GM10266 (cell line): Measurements from ENCODE around the gene FMNL3.

Source experiments
- DNase-seq: peaks from one replicate; pipeline ENCODE4 v3.0.0; 2012; ENCODE audit errors: extremely low spot score
- TF ChIP-seq, protein P1 (sequence below): IDR thresholded peaks from 2 replicates; pipeline ENCODE4 v1.5.1; 2012; ENCODE audit warnings: mild to moderate bottlenecking, low read depth; ENCODE audit not compliant: control insufficient read depth, insufficient read depth; ENCODE audit errors: missing control alignments

Gene FMNL3

DNA sequence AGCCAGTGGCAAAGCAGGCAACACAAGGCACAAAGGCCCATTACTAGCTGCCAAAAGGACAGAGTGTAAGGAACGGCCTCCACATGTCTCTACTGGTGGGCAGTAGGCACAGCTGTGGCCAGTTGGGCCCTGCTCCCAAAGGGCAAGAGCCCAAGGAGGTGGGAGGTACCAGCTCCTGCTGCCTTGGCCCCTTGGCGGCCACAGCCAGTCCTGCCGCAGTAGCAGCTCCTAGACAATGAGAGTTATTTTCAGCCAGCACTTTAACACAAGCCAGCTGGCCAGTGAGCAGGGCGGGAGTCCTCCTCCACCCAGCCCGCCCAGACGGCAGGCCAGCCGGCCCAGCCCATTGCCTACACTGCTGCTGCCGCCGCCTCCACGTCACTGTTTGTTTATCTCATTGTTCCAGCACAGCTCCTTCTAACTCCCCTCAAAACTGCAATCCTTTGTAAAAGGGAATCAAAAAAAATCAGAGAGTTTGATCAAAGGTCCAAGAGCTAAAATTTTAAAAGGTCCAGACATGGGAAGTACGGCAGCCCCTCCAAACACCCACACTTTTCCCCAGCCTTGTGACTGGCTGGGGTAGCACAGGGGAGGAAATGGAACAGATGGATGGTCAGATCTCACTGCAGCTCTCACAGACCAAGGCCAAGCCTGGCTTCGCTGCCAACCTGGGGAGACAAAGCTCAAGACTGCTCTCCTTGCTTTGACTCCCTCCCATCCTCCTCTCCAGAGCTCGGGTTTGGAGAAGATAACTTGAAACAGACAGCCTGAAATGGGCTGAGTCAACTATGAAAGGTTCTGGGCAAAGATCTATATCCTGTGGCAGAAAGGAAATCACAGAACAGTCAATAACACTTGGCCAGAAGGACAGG, 33.5 kb downstream of the FMNL3 start:
- DNase-seq, result no peak
- TF ChIP-seq, protein P1, sequence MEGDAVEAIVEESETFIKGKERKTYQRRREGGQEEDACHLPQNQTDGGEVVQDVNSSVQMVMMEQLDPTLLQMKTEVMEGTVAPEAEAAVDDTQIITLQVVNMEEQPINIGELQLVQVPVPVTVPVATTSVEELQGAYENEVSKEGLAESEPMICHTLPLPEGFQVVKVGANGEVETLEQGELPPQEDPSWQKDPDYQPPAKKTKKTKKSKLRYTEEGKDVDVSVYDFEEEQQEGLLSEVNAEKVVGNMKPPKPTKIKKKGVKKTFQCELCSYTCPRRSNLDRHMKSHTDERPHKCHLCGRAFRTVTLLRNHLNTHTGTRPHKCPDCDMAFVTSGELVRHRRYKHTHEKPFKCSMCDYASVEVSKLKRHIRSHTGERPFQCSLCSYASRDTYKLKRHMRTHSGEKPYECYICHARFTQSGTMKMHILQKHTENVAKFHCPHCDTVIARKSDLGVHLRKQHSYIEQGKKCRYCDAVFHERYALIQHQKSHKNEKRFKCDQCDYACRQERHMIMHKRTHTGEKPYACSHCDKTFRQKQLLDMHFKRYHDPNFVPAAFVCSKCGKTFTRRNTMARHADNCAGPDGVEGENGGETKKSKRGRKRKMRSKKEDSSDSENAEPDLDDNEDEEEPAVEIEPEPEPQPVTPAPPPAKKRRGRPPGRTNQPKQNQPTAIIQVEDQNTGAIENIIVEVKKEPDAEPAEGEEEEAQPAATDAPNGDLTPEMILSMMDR, result no peak

DNA sequence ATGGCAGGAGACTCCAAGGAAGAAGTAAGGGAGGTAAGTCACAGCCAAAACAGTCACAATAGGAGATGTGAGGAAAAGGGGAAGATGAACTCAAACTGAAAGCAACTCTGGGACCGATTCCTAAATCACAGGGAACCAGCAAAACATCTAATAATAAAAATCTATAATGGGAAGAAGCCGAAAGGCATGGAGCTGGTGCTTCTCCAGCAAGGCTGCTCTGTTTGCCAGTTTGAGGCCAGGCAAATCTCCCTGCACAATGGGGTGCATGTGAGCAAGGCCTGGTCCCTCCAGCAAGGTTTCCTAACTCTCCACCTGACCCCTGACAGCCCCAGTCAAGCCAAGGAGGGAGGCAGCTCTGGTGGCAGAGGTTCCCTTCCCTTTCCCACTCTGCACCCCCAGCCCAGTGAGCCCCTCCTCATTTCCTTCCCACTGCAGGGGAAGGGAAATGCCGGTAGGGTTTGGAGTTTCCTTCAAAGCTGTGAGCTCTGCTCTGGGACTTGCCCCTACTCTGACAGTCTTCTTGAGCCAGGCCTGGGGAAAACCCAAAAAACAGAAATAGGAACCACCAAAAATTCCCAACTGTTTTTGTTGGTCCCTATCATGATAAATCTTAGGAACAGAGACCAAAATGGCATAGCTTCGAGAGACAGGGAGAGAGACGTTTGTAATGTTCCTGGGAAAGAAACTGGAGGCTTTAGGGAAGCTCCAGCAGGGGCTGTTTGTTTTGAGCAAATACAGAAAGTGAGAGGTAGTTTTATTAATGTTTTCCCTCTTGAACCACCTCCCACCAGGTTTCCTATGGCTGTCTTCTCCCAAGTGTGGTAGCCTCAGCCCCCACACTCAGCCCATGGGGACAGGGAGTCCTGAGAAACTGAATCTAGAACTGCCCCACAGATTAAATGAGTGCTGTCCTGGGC, 34.6 kb downstream of the FMNL3 start:
- TF ChIP-seq, protein P1, result no peak
- no peak for DNase-seq

GRCh38 chr12:49671031-49671765, 36.0 kb downstream of the FMNL3 start:
- TF ChIP-seq, protein P1, result no peak

GRCh38 chr12:49669796-49670195, 37.4 kb downstream of the FMNL3 start:
- DNase-seq, result no peak
- TF ChIP-seq, protein P1, result no peak

More at GRCh38 chr12:49671031-49671765, 36.0 kb downstream of the FMNL3 start:
- no peak for DNase-seq

- no peak for DNase-seq
- TF ChIP-seq, protein P1, result no peak
Observed at GRCh38 chr12:49667325-49668090, 39.7 kb downstream of the FMNL3 start.

- no peak for DNase-seq
- TF ChIP-seq, protein P1, result no peak
Observed at GRCh38 chr12:49666176-49666575, 41.0 kb downstream of the FMNL3 start.
